ENCODE results near the gene ZBTB8OS.
A peak's percentile ranks its signal among the peaks of the same experiment; 100 is the strongest.
"Not testable (repeated sequence)": the region's sequence is repeated elsewhere in the genome, so short reads cannot be mapped to it uniquely, and the experiment has no call there.

ZBTB8OS gene

DNA sequence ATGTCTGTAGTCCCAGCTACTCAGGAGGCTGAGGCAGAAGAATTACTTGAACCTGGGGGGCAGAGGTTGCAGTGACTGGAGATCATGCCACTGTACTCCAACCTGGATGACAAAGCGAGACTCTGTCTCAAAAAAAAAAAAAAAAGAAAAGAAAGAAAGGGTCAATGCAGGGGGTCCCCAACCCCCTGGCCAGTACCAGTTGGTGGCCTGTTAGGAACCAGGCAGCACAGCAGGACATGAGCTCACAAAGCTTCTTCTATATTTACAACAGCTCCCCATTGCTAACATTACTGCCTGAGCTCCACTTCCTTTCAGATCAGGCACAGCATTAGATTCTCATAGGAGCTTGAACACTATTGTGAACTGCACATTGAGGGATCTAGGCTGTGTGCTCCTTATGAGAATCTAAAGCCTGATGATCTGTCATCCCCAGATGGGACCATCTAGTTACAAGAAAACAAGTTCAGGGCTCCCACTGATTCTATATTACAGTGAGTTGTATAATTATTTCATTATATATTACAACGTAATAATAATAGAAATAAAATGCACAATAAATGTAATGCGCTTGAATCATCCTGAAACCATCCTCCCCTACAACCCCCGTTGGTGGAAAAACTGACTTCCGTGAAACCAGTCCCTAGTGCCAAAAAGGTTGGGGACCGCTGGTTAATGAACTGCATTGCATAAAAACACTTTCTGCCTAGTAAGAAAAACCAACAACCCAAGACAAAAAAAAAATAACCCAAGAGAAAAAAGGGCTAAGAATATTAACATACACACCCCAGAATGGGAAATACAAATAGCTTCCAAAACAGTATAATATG lies 2.8 kb downstream of the ZBTB8OS start:
- DNase-seq, result no peak

- no peak for DNase-seq
Observed at GRCh38 chr1:32644426-32644825, 5.9 kb downstream of the ZBTB8OS start.

DNA sequence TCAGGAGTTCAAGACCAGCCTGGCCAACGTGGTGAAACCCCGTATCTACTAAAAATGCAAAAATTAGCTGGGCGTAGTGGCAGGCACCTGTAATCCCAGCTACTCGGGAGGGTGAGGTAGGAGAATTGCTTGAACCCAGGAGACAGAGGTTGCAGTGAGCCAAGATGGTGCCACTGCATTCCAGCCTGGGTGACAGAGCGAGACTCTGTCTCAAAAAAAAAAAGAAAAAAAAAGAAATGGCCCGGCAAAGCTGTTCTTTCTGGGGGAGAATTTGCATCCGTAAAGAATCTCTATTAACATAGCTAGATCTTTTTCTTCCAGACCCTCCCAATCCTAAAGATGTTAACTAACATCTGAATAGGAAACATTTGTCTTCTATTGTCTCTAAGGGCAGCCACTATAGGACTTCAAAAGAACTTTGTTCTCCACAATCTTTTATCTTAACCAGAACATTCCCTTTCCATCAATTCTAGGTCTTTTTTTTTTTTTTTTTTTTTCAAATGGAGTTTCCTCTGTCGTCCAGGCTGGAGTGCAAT lies 8.0 kb downstream of the ZBTB8OS start:
- DNase-seq, result not testable (repeated sequence)

GRCh38 chr1:32639489-32640075 lies 10.8 kb downstream of the ZBTB8OS start:
- no peak for DNase-seq

DNA sequence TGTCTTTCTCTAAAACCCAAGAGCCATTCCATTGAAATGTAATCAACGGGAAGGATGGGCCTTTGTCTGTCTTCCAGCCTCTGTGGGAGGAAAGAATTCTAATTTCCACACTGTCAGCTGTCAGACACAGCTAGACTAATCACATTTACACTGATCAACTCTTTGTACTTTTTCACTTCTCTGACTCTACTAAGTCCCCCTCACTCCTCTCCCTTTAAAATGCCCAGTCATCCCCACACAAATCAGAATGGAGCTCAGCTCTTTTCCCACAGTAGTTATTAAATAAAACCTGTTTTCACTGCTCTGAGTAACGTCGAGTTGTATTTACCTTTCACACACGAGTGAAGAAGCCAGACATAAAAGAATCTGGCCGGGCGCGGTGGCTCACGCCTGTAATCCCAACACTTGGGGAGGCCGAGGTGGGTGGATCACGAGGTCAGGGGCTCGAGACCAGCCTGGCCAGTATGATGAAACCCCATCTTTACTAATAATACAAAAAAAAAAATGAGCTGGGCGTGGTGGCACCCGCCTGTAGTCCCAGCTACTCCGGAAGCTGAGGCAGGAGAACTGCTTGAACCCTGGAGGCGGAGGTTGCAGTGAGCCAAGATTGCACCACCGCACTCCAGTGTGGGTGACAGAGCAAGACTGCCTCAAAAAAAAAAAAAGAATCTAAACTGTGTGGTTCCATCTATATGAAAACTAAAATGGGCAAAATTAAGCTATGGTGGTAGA lies 13.3 kb downstream of the ZBTB8OS start:
- no peak for DNase-seq

DNA sequence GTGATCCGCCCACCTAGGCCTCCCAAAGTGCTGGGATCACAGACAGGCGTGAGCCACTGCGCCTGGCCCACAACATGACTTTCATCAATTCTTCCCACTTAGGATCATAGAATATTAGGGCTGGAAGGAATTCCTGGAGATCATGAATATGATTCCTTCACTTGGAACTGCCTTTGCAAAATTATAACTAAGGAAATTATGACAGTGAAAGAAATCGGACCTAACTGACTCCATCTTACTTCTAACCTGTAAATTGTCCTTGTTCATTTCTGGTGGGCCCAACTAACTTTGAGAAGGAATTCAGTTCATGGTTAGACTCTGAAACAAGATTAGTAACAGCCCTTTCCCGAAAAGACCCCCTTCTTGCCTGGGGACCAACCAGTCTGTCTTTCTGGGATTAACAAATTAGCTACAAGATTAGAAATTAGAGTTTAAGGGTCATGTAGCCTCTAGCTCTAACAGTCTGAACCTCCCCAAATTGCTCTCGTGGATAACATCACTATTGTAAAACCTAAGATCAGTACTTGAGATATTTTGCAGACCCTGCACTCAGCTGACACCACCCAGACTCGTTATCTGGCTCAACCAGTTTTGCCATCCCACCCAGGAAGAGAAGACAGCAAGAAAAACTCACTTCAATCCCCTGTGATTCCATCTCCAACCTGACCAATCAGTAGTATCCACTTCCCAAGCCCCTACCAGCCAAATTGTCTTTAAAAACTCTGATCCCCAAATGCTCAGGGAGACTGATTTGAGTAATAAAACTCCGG lies 14.7 kb downstream of the ZBTB8OS start:
- no peak for DNase-seq

DNA sequence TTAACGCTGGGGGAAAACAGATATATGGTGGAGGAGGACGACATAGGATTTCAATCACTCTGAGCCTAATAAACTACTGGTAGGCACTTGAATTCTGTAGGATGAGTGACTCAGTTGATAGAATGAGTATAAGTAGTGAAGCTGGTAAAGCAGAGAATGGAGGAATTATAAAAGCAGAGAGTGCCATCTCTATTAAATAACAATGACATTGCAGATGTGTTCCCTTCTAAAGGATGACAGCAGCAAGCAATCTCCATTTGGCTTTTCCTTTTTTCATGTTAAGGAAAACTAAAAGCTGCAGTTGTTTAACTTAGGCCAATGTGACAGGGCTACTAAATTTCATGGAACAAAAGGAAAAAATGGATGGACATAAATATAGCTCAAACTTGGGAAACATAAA lies 17.5 kb downstream of the ZBTB8OS start:
- DNase-seq, result no peak

DNA sequence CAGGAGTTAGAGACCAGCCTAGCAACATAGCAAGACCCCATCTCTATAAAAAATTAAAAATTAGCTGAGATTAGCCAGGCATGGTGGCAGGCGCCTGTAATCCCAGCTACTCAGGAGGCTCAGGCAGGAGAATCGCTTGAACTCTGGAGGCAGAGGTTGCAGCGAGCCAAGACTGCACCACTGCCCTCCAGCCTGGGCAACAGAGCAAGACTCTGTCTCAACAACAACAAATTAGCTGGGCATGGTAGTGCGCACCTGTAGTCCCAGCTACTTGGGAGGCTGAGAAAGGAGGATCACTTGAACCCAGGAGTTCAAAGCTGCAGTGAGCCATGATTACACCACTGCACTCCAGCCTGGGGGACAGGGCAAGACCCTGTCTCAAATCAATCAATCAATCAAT lies 20.2 kb downstream of the ZBTB8OS start:
- DNase-seq, result not testable (repeated sequence)

DNA sequence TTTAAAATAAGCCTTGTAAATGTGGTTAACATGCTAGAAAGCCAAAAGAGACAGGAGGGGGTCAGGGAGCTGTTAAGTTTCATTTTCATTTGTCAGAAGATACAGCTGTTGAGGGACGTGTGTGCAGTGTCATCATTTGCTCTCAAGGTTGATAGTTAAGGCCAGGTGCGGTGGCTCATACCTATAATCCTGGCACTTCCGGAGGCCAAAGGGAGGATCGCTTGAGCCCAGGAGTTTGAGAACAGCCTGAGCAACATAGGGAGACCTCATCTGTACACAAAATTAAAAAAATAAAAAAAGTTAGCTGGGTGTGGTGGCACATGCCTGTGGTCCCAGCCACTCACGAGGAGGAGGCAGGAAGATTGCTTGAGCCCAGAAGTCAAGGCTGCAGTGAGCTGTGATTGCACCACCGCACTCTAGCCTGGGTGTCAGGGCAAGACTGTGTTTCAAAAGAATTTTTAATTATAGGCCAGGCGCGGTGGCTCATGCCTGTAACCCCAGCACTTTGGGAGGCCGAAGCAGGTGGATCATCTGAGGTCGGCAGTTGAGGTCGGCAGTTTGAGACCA lies 22.7 kb downstream of the ZBTB8OS start:
- peak; percentile 51 for DNase-seq

- no peak for DNase-seq
Observed at GRCh38 chr1:32626176-32626575, 24.2 kb downstream of the ZBTB8OS start.

- DNase-seq, result peak; percentile 4
Observed at GRCh38 chr1:32623775-32624174, 26.6 kb downstream of the ZBTB8OS start.

DNA sequence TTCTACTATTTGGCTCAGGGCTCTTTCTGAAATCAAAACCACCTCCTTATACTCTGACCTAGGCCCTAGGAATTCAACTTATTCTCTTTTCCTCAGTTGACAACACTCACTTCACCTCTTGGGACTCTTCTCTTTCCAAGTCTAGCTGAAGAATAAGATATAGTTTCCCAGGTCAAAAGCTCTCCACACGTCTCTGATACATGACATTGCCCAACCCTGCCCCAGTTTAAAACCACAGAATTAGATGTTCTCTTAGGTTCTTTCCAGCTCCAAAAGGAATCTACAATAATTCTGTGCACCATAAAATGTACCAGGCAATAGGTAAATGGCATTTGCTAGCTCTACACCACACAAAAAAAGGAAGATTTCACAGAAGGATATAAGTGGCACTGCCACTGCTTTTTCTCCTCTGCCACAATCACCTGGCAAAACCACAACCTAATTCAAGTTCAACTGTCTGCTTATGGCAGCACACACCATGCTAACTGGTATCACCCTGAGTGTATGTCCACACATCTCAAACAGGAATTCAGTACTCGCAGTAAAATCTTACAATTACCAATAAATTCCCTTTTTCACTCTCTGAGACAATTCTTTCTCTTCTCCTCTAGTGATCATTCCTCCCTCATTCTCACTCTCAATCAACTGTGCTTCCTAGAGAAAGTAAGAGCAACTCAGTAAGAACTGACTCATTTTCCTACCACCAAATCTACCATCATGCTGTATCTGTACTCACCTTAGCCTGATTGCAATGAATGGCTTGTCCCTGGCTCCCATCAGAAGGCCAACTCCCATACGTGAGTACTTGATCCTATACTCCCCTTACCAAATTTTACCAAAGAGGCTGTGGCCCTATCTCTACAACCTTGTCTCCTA lies 27.3 kb downstream of the ZBTB8OS start:
- DNase-seq, result no peak

DNA sequence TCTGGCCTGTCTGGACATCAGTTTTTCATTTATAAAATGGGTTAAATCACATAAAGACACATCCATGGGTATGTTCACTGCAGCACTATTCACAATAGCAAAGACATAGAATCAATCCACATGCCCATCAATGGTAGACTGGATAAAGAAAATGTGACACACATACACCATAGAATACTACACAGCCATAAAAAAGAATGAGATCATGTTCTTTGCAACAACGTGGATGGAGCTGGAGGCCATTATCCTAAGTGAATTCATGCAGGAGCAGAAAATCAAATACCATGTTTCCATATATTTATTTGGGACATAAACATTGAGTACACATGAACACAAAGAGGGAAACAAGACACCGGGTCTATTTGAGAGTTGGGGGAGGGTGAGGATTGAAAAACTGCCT lies 28.1 kb downstream of the ZBTB8OS start:
- no peak for DNase-seq

- no peak for DNase-seq
Observed at GRCh38 chr1:32619701-32620485, 30.5 kb downstream of the ZBTB8OS start.

- no peak for DNase-seq
Observed at GRCh38 chr1:32618673-32619221, 31.6 kb downstream of the ZBTB8OS start.

DNA sequence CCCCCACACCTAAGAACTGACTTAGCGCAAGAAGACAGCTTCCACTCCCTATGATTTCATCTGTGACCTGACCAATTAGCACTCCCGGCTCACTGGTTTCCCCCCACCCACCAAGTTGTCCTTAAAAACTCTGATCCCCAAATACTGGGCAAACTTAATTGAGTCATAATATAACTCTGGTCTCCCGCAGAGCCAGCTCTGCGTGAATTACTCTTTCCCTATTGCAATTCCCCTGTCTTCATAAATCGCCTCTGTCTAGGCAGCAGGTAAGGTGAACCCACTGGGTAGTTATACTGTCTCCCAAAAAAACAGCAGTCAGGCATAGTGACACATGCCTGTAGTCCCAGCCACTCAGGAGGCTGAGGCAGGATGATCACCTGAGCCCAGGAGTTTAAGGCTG lies 36.9 kb downstream of the ZBTB8OS start:
- no peak for DNase-seq

- DNase-seq, result peak; percentile 43
Observed at GRCh38 chr1:32612189-32612881, 38.0 kb downstream of the ZBTB8OS start.

GRCh38 chr1:32611859-32612188 lies 38.5 kb downstream of the ZBTB8OS start:
- no peak for DNase-seq

- DNase-seq, result no peak
Observed at GRCh38 chr1:32609180-32609579, 41.2 kb downstream of the ZBTB8OS start.
